Epithelial cell of esophagus (primary cell): ENCODE data around the gene TMEM43.

Experiments
- DNase-seq: peaks from one replicate; pipeline ENCODE4 v3.0.0; 2010; ENCODE audit warnings: low read depth
- H3K4me3 ChIP-seq: 2 replicates; pipeline ENCODE4 v1.5.1; 2011; ENCODE audit warnings: mild to moderate bottlenecking, low read length, control low read depth
- CTCF ChIP-seq: IDR thresholded peaks from 2 replicates; pipeline ENCODE4 v1.5.1; 2011; ENCODE audit warnings: low read depth, mild to moderate bottlenecking, low read length, control low read depth, inconsistent platforms; ENCODE audit not compliant: insufficient read depth; ENCODE audit errors: missing control alignments

Gene TMEM43

GRCh38 chr3:14156843-14157561, 32.1 kb downstream of the TMEM43 start:
- TF ChIP-seq CTCF, result no peak
- DNase-seq, result peak; percentile 90
- H3K4me3 ChIP-seq, result no peak overlapping the region

GRCh38 chr3:14157951-14158350, 33.1 kb downstream of the TMEM43 start:
- no peak for TF ChIP-seq CTCF
- H3K4me3 ChIP-seq, result no peak overlapping the region
- DNase-seq, result no peak

- no peak for TF ChIP-seq CTCF
- H3K4me3 ChIP-seq, result no peak overlapping the region
- no peak for DNase-seq
Observed at GRCh38 chr3:14158370-14158769, 33.5 kb downstream of the TMEM43 start.

GRCh38 chr3:14159426-14159825, 34.6 kb downstream of the TMEM43 start:
- no peak overlapping the region for H3K4me3 ChIP-seq
- TF ChIP-seq CTCF, result no peak
- no peak for DNase-seq

GRCh38 chr3:14161282-14161681, 36.4 kb downstream of the TMEM43 start:
- no peak for DNase-seq
- TF ChIP-seq CTCF, result no peak
- H3K4me3 ChIP-seq, result no peak overlapping the region

GRCh38 chr3:14162178-14162577, 37.3 kb downstream of the TMEM43 start:
- TF ChIP-seq CTCF, result no peak
- H3K4me3 ChIP-seq, result no peak overlapping the region
- no peak for DNase-seq

GRCh38 chr3:14166877-14167603, 42.2 kb downstream of the TMEM43 start:
- TF ChIP-seq CTCF, result no peak
- DNase-seq, result peak; percentile 67
- H3K4me3 ChIP-seq, result no peak overlapping the region
